ENCODE results near the gene NDUFA3. TPM values are rescaled to one million over a fixed set of nuclear protein-coding genes. Genes with fewer than 3 reads are reported as not detected.

NDUFA3 gene
- polyA plus RNA-seq, 1 donor from 2014 or later: 21.4 TPM

DNA sequence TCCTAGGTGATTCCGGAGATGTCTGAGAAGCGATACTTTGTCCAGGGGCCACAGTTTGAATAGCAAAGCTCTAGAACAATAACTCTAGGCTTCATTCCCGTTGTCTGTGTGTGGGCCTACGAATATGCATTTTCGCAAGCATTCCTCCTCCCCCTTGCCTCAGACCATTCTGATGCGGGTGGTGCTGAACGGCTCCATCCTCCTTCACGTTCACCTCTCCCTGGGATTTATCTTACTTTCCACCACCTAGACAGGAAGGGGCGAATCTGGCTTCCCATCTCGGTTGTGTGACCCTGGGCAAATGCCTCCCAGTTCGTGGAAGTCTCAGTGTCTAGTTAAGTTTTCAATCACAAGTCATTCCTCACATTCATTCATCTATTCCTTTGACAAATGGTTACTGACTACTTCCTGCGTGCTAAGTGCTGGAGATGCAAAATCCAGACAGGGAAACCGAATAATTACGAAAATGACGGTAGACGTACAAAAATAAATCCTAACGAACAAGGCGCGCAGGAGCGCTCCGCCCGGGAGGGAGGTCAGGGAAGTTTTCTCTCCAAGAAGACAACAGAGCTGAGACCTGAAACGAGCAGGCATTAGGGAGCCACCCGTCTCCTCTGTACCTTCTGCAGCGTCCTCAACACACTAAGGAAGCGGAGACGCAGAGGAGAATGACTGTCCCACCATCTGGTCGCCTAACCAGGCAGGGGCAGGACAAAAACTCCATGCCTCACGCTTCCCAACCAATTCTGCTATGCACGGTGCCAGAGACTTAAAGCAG is 33.6 kb downstream of the NDUFA3 start:
- Histone ChIP-seq H3K4me2 (ENCODE audit: low read length) (peak overlapping the region; percentile 80), H3F3A (ENCODE audit: insufficient read depth, low read length, poor library complexity, severe bottlenecking) (no peaks in the 10 kb centered on the region), H4K20me1 (ENCODE audit: insufficient read depth) (no peaks in the 10 kb centered on the region), H3K79me2 (replicated peaks; ENCODE audit: insufficient read depth, low read length) (peaks cover 32% of the 10 kb centered on the region), H3K9ac (ENCODE audit: low read length) (peak overlapping the region; percentile 30), H3K9me2 (ENCODE audit: insufficient read depth, low read length) (no peaks in the 10 kb centered on the region), H3K27ac (ENCODE audit: low read length) (no peak overlapping the region), H3K4me3 (ENCODE audit: low read length) (peak overlapping the region; percentile 70), H3K36me3 (ENCODE audit: insufficient read depth, low read length) (no peaks in the 10 kb centered on the region), H3K27me3 (ENCODE audit: insufficient read depth, low read depth, low read length) (no peaks in the 10 kb centered on the region), H3K9me3 (ENCODE audit: low read length) (no peaks in the 10 kb centered on the region), H2AFZ (ENCODE audit: low read depth, low read length) (no peak overlapping the region)
- TF ChIP-seq TAF1 (IDR thresholded peaks at IDR 0.05; ENCODE audit: low read depth) (no peak), POLR2AphosphoS5 (IDR thresholded peaks at IDR 0.05) (no peak)
- TF ChIP-seq, protein P1, sequence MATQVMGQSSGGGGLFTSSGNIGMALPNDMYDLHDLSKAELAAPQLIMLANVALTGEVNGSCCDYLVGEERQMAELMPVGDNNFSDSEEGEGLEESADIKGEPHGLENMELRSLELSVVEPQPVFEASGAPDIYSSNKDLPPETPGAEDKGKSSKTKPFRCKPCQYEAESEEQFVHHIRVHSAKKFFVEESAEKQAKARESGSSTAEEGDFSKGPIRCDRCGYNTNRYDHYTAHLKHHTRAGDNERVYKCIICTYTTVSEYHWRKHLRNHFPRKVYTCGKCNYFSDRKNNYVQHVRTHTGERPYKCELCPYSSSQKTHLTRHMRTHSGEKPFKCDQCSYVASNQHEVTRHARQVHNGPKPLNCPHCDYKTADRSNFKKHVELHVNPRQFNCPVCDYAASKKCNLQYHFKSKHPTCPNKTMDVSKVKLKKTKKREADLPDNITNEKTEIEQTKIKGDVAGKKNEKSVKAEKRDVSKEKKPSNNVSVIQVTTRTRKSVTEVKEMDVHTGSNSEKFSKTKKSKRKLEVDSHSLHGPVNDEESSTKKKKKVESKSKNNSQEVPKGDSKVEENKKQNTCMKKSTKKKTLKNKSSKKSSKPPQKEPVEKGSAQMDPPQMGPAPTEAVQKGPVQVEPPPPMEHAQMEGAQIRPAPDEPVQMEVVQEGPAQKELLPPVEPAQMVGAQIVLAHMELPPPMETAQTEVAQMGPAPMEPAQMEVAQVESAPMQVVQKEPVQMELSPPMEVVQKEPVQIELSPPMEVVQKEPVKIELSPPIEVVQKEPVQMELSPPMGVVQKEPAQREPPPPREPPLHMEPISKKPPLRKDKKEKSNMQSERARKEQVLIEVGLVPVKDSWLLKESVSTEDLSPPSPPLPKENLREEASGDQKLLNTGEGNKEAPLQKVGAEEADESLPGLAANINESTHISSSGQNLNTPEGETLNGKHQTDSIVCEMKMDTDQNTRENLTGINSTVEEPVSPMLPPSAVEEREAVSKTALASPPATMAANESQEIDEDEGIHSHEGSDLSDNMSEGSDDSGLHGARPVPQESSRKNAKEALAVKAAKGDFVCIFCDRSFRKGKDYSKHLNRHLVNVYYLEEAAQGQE (IDR thresholded peaks at IDR 0.05; ENCODE audit: borderline replicate concordance): peak; percentile 16

DNA sequence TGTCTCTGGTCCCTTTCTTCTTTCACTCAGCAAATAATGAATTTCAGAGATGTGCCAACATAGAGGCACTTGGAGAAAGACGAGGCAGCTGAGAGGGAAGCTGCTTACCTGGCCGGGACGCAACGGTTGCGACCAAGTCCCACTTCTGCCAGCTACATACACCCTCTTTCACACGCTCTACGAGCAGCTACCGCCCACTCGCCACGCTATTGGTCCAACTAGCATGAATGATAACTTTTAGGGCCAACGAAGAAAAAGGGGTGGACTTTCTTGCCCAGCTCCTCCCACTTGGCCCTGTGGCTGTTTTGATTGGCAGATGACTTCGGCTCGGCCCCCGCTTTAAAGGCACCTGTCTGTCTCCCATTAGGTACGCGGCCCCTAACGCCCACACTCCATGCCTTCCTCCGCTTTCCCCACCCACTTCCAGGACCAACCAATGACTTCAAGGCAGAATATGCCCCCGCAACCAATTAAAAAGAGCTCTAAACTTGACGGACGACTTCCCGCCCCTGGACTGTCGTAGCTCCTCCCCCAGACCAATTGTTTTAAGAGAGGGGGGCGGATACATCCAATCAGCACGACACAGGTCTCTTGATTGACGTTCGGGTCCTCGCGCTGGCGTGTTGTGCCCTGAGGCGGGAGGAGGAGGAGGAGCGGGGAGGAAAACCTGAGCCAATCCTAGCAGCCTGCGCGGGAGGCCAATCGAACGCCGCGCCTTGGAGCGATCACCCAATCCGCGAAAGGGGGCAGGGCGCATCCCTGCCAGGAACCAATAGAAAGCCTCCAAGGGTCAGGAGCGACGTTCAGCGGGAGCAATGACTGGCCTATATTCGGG is 34.4 kb downstream of the NDUFA3 start:
- TF ChIP-seq EP300 (conservative IDR thresholded peaks at IDR 0.05; ENCODE audit: poor library complexity, severe bottlenecking): peak; percentile 94
- peak; percentile 78 for TF ChIP-seq MXI1 (conservative IDR thresholded peaks at IDR 0.05; ENCODE audit: poor library complexity, severe bottlenecking)
- TF ChIP-seq, protein P1 (IDR thresholded peaks at IDR 0.05; ENCODE audit: borderline replicate concordance): peak; percentile 7
- TF ChIP-seq EZH2 (IDR thresholded peaks at IDR 0.05; ENCODE audit: borderline replicate concordance, insufficient read depth, low read length, poor library complexity, severe bottlenecking): no peak
- TF ChIP-seq, protein P2, sequence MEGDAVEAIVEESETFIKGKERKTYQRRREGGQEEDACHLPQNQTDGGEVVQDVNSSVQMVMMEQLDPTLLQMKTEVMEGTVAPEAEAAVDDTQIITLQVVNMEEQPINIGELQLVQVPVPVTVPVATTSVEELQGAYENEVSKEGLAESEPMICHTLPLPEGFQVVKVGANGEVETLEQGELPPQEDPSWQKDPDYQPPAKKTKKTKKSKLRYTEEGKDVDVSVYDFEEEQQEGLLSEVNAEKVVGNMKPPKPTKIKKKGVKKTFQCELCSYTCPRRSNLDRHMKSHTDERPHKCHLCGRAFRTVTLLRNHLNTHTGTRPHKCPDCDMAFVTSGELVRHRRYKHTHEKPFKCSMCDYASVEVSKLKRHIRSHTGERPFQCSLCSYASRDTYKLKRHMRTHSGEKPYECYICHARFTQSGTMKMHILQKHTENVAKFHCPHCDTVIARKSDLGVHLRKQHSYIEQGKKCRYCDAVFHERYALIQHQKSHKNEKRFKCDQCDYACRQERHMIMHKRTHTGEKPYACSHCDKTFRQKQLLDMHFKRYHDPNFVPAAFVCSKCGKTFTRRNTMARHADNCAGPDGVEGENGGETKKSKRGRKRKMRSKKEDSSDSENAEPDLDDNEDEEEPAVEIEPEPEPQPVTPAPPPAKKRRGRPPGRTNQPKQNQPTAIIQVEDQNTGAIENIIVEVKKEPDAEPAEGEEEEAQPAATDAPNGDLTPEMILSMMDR (IDR thresholded peaks at IDR 0.05; ENCODE audit: poor library complexity, severe bottlenecking): no peak
- TF ChIP-seq POLR2AphosphoS5 (IDR thresholded peaks at IDR 0.05): no peak
- TF ChIP-seq RAD21 (conservative IDR thresholded peaks at IDR 0.05): peak; percentile 45
- peak; percentile 64 for TF ChIP-seq SMC3 (conservative IDR thresholded peaks at IDR 0.05; ENCODE audit: poor library complexity)
- Histone ChIP-seq H3K4me2 (ENCODE audit: low read length) (peak overlapping the region; percentile 80), H2AFZ (ENCODE audit: low read depth, low read length) (no peak overlapping the region), H3K27ac (ENCODE audit: low read length) (peak overlapping the region; percentile 83), H3K9me2 (ENCODE audit: insufficient read depth, low read length) (no peaks in the 10 kb centered on the region), H3K79me2 (replicated peaks; ENCODE audit: insufficient read depth, low read length) (peaks cover 34% of the 10 kb centered on the region), H3K27me3 (ENCODE audit: insufficient read depth, low read depth, low read length) (no peaks in the 10 kb centered on the region), H3K9me3 (ENCODE audit: low read length) (no peaks in the 10 kb centered on the region), H3K36me3 (ENCODE audit: insufficient read depth, low read length) (no peaks in the 10 kb centered on the region), H3K4me3 (ENCODE audit: low read length) (peak overlapping the region; percentile 92), H3F3A (ENCODE audit: insufficient read depth, low read length, poor library complexity, severe bottlenecking) (no peaks in the 10 kb centered on the region), H3K9ac (ENCODE audit: low read length) (peak overlapping the region; percentile 97), H4K20me1 (ENCODE audit: insufficient read depth) (no peaks in the 10 kb centered on the region)

All from neural cell (in vitro differentiated cells).